HG03442 (cell line): Measurements from ENCODE around the gene PBRM1.

Experiments
- ATAC-seq: cut with Tn5 transposase; IDR thresholded peaks from one replicate; pipeline ENCODE4 v1.9.1; 2021; ENCODE audit warnings: mild to moderate bottlenecking, moderate library complexity; ENCODE audit not compliant: unreplicated experiment

Gene PBRM1

DNA sequence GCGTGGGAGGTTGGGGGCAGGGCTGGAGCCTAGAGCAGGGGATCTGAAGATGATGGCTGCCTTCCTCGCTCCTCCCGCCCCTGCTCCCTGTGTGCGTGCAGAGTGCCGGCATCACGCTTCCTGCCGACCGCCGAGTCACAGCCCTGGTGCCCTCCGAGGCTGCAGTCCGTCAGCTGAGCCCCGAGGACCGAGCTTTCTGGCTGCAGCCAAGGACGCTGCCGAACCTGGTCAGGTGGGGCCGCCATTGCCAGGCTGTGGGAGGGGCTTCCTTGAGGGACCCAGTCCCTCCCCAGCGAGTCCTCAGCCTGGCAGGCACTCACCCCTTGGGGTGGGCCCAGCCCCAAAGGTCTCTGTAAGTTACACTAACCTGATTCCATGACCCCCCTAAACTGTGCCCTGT lies 173.0 kb downstream of the PBRM1 start:
- ATAC-seq, result no peak

- ATAC-seq, result no peak
These were observed 173.6 kb downstream of the PBRM1 start for GRCh38 chr3:52512105-52512504.

DNA sequence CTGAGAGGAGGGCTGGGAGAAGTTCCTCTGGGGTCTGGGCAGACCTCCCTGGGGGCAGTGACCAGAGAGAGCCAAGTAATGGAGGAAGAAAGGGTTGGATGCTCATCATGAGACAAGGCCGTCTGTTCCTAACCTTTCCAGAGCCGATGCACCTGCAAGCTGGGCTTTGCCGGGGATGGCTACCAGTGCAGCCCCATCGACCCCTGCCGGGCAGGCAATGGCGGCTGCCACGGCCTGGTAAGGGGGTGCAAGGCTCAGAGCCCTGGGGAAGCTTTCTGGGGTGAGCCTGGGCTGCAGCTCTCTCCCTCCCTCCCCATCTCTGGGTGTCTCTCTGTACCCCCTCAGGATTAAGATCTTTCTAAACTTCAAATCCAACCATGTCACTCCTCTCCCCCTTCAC lies 174.2 kb downstream of the PBRM1 start:
- no peak for ATAC-seq

- ATAC-seq, result no peak
These were observed 175.9 kb downstream of the PBRM1 start for GRCh38 chr3:52509753-52510328.

GRCh38 chr3:52507359-52507758 lies 178.4 kb downstream of the PBRM1 start:
- ATAC-seq, result no peak

- ATAC-seq, result no peak
These were observed 179.3 kb downstream of the PBRM1 start for GRCh38 chr3:52506266-52506966.

- no peak for ATAC-seq
These were observed 180.7 kb downstream of the PBRM1 start for GRCh38 chr3:52504977-52505376.

DNA sequence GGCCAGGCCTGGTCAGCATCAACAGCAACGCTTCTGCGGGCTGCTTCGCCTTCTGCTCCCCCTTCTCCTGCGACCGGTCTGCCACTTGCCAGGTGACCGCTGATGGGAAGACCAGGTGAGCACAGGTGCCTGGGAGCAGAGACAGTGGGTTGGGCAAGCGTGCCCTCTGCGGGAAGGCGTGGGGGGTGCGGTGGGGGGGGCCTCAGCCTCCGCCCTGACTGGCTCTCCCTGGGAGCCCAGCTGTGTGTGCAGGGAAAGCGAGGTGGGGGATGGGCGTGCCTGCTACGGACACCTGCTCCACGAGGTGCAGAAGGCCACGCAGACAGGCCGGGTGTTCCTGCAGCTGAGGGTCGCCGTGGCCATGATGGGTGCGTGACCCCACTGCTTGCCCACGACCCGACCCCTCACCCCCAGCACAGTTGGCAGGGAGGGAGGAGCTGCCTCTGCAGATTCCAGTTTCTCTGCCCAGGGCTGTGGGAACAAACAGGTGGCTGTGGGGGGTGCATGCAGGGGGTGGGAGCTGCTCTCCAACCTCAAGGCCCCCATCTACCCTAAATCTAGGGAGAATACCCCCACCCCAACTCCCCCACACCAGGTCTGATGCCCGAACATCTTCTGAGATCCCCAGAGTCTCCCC lies 181.8 kb downstream of the PBRM1 start:
- ATAC-seq, result no peak

DNA sequence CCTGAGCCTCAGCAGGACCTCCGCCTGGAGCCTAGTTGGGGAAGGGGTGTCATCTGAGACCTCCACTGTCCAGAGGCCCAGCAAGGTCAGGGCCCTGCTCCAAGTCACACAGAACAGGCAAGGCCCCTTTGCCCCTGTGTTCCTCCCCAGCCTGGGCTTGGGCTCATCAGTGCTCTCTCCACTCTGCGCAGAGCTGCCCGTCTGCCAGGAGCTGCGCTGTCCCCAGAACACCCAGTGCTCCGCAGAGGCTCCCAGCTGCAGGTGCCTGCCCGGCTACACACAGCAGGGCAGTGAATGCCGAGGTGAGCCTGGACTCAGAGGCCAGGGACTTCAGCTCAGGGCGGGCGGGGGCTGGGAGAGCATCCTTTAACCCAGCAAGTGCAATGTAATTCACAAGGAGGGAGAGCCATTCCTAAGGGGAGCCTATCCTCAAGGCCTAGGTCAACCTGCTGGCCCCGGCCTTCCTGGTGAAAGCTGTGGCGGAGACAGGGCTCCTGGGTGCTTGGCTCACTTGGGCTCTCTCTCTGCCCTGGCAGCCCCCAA lies 182.8 kb downstream of the PBRM1 start:
- no peak for ATAC-seq

DNA sequence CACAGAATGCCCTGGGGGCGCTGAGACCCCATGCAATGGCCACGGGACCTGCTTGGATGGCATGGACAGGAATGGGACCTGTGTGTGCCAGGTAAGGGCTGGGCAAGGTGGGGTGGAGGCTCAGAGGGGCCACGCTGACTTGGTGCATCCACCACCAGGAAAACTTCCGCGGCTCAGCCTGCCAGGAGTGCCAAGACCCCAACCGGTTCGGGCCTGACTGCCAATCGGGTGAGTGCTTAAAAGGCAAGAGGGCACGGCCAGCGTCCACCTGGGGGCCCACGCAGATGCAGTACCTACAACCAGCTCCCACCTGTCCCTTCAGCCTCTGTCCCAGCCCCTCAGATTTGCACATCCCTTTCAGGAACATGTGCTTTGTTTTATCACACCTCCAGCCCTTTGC lies 183.7 kb downstream of the PBRM1 start:
- no peak for ATAC-seq

DNA sequence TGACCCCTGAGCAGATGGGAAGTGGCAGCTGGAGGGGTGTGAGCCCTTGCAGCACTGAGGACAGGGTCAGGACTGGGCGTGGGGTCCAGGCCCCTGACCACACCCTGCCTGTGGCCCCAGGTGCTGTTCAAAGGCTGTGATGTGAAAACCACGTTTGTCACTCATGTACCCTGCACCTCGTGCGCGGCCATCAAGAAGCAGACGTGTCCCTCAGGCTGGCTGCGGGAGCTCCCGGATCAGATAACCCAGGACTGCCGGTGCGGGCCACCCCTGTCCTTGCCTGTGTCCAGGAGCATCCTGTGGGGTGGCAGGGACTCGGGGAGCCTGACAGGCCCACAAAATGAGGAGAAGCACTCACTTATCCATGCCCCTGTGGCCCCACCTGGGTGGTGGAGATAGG lies 184.7 kb downstream of the PBRM1 start:
- no peak for ATAC-seq

GRCh38 chr3:52498137-52499054 lies 187.3 kb downstream of the PBRM1 start:
- no peak for ATAC-seq

DNA sequence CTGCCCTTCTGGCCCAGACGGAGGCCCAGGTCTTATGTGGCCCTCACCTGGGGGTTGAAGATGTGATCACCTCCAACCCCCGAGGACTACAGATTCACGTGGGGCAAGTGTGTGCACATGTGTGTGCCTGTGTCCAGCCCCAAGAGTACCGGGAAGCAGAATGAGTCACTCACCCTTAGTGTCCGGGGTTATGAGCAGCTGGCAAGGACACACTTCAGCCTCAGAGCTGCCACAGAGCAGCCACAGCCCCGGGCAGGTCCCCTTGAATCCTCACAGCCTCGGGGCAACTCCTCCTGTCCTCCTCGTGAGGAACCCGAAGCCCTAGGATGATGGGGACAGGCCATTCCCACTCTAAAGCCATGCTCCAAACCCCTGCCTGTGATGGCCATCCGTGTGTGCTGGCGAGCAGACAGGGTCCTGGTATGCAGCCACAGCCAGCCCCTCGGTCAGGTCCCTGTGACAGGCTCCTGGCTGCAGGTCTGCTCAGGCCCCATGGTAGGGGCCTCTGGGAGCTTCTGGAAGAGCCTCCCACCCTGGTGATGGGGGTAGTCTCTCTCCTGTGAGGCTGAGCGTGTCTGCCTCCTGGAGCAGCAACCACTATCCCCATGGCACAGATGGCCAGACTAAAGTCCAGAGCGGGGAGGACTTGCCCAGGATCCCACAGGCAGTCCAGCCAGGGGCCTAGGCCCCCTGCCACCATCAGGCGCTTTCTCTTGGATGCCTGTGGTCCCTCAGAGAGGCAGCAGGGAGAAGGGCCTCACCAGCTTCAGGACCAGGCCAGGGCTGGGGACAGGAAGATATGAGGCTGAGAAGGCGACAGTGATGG lies 189.7 kb downstream of the PBRM1 start:
- no peak for ATAC-seq
